NCI-H1417 treated with DMSO at 0.1 percent for 48 hours (cell line): ENCODE measurements around the gene GNAT1.
"Not testable (repeated sequence)": the region's sequence is repeated elsewhere in the genome, so short reads cannot be mapped to it uniquely, and the experiment has no call there.

Experiments used
- DNase-seq: peaks from one replicate; lab custom pipeline; 2025; lab: John Stamatoyannopoulos, UW

GNAT1 gene

GRCh38 chr3:50203809-50204803 is 12.7 kb downstream of the GNAT1 start:
- DNase-seq = no peak

GRCh38 chr3:50204804-50205412 is 13.5 kb downstream of the GNAT1 start, which contains the start of gene SLC38A3:
TSS of gene SLC38A3 (plus strand) at chr3:50205271. CDS start at chr3:50214200, 8,929 bp downstream.
- no peak for DNase-seq

GRCh38 chr3:50205413-50206276 is 14.2 kb downstream of the GNAT1 start:
- DNase-seq = no peak

- no peak for DNase-seq
These were observed 16.1 kb downstream of the GNAT1 start for GRCh38 chr3:50207359-50208042.

GRCh38 chr3:50208677-50209344 is 17.4 kb downstream of the GNAT1 start:
- DNase-seq = no peak

- DNase-seq = no peak
These were observed 18.7 kb downstream of the GNAT1 start for GRCh38 chr3:50210176-50210509.

GRCh38 chr3:50210510-50211367 is 19.3 kb downstream of the GNAT1 start:
- no peak for DNase-seq

- not testable (repeated sequence) for DNase-seq
These were observed 19.9 kb downstream of the GNAT1 start for GRCh38 chr3:50211368-50211717.

GRCh38 chr3:50211930-50212329 is 20.5 kb downstream of the GNAT1 start:
- DNase-seq = no peak

GRCh38 chr3:50212502-50212901 is 21.1 kb downstream of the GNAT1 start:
- DNase-seq = no peak

GRCh38 chr3:50212971-50213370 is 21.6 kb downstream of the GNAT1 start:
- no peak for DNase-seq

GRCh38 chr3:50213373-50213772 is 22.0 kb downstream of the GNAT1 start:
- DNase-seq = no peak

- DNase-seq = no peak
These were observed 23.4 kb downstream of the GNAT1 start for GRCh38 chr3:50214824-50215223.

- DNase-seq = no peak
These were observed 24.1 kb downstream of the GNAT1 start for GRCh38 chr3:50215529-50215928.

GRCh38 chr3:50217681-50218080 is 26.3 kb downstream of the GNAT1 start:
- no peak for DNase-seq

GRCh38 chr3:50218448-50218847 is 27.0 kb downstream of the GNAT1 start:
- DNase-seq = no peak

- no peak for DNase-seq
These were observed 27.9 kb downstream of the GNAT1 start for GRCh38 chr3:50219285-50219684.

- DNase-seq = no peak
These were observed 28.7 kb downstream of the GNAT1 start for GRCh38 chr3:50220109-50220508.

- no peak for DNase-seq
These were observed 29.6 kb downstream of the GNAT1 start for GRCh38 chr3:50221051-50221410.

GRCh38 chr3:50221411-50222168 is 30.2 kb downstream of the GNAT1 start:
- no peak for DNase-seq
